GM23338 (cell line): ENCODE results near the gene ADORA1. TPM values are rescaled to one million over a fixed set of nuclear protein-coding genes. Genes with fewer than 3 reads are reported as not detected.

ENCODE experiments used
- ATAC-seq: fragments of 200-7000 bp; cut with Tn5 transposase; 3 replicates; pipeline ENCODE4 v1.9.1; 2020
- DNase-seq: peaks from one replicate; pipeline ENCODE4 v3.0.0-alpha.2; 2015; ENCODE audit warnings: low spot score
- H2AFZ ChIP-seq: fragments of 200-600 bp; sonication (generic); 2 replicates; pipeline ENCODE4 v1.8.0; 2016; ENCODE audit warnings: antibody characterized with exemption, mild to moderate bottlenecking, moderate library complexity
- H3F3A ChIP-seq: fragments of 200-600 bp; sonication (generic); replicated peaks from 2 replicates; pipeline ENCODE4 v1.8.0; 2017; ENCODE audit warnings: antibody characterized with exemption, mixed run types, low read depth
- H3K27ac ChIP-seq: fragments of 200-600 bp; sonication (generic); 2 replicates; pipeline ENCODE4 v1.6.1; 2016; ENCODE audit warnings: low read depth
- H3K27me3 ChIP-seq: fragments of 200-600 bp; sonication (generic); 2 replicates; pipeline ENCODE4 v1.8.0; 2016; ENCODE audit warnings: mild to moderate bottlenecking, mixed run types, moderate library complexity; ENCODE audit not compliant: insufficient read depth
- H3K36me3 ChIP-seq: fragments of 200-600 bp; sonication (generic); 2 replicates; pipeline ENCODE4 v1.8.0; 2016; ENCODE audit warnings: mild to moderate bottlenecking; ENCODE audit not compliant: insufficient read depth
- H3K4me1 ChIP-seq: fragments of 200-600 bp; sonication (generic); 2 replicates; pipeline ENCODE4 v1.8.0; 2016; ENCODE audit warnings: mild to moderate bottlenecking, moderate library complexity; ENCODE audit not compliant: insufficient read depth
- H3K4me2 ChIP-seq: fragments of 200-600 bp; sonication (generic); 2 replicates; pipeline ENCODE4 v1.7.1; 2017; ENCODE audit warnings: mixed run types
- H3K4me3 ChIP-seq: fragments of 200-600 bp; sonication (generic); 2 replicates; pipeline ENCODE4 v1.6.1; 2016; ENCODE audit warnings: mixed run types
- H3K79me2 ChIP-seq: fragments of 200-600 bp; sonication (generic); replicated peaks from 2 replicates; pipeline ENCODE4 v1.8.0; 2017; ENCODE audit warnings: mild to moderate bottlenecking; ENCODE audit not compliant: insufficient read depth
- H3K9me2 ChIP-seq: fragments of 200-600 bp; sonication (generic); 2 replicates; pipeline ENCODE4 v1.8.0; 2017; ENCODE audit not compliant: insufficient read depth
- H4K20me1 ChIP-seq: fragments of 200-600 bp; sonication (generic); replicated peaks from 2 replicates; pipeline ENCODE4 v1.8.0; 2017; ENCODE audit warnings: mild to moderate bottlenecking; ENCODE audit not compliant: insufficient read depth
- H3K27ac Mint-ChIP-seq: 2 replicates; pipeline ENCODE4 v1.8.0; 2020; ENCODE audit warnings: inconsistent platforms, mild to moderate bottlenecking, moderate library complexity, mixed read lengths
- H3K27me3 Mint-ChIP-seq: 3 replicates; pipeline ENCODE4 v1.8.0; 2022; ENCODE audit warnings: low read depth, mild to moderate bottlenecking, moderate library complexity, mixed read lengths, inconsistent platforms; ENCODE audit not compliant: insufficient read depth, poor library complexity
- H3K36me3 Mint-ChIP-seq: 3 replicates; pipeline ENCODE4 v1.8.0; 2021; ENCODE audit warnings: low read depth, mild to moderate bottlenecking, inconsistent platforms, moderate library complexity, mixed read lengths
- H3K4me1 Mint-ChIP-seq: 3 replicates; pipeline ENCODE4 v1.8.0; 2020; ENCODE audit warnings: mild to moderate bottlenecking, inconsistent platforms, mixed read lengths
- H3K4me3 Mint-ChIP-seq: 3 replicates; pipeline ENCODE4 v1.8.0; 2021; ENCODE audit warnings: moderate library complexity, mild to moderate bottlenecking, inconsistent platforms, mixed read lengths
- H3K9me3 Mint-ChIP-seq: 3 replicates; pipeline ENCODE4 v1.8.0; 2020; ENCODE audit warnings: moderate library complexity, mild to moderate bottlenecking, inconsistent platforms, mixed read lengths
- CREB1 ChIP-seq: fragments of 250-450 bp; sonication (Bioruptor Pico); IDR thresholded peaks from 2 replicates; pipeline ENCODE4 v1.5.0; 2020; ENCODE audit warnings: low read depth, mild to moderate bottlenecking, moderate library complexity
- EZH2phosphoT487 ChIP-seq: fragments of 200-600 bp; sonication (generic); IDR thresholded peaks from one replicate; pipeline ENCODE4 v1.8.1; 2018; ENCODE audit warnings: antibody characterized with exemption; ENCODE audit not compliant: unreplicated experiment
- JUNB ChIP-seq: IDR thresholded peaks from one replicate; pipeline ENCODE4 v1.6.1; 2016; ENCODE audit warnings: antibody characterized with exemption; ENCODE audit not compliant: unreplicated experiment
- NANOG ChIP-seq: IDR thresholded peaks from 2 replicates; pipeline ENCODE4 v1.6.1; 2016; ENCODE audit warnings: antibody characterized with exemption, borderline replicate concordance
- POLR2AphosphoS5 ChIP-seq: IDR thresholded peaks from 2 replicates; pipeline ENCODE4 v1.6.1; 2016; ENCODE audit warnings: antibody characterized with exemption, low read depth
- STAT1 ChIP-seq: IDR thresholded peaks from one replicate; pipeline ENCODE4 v1.6.1; 2016; ENCODE audit warnings: antibody characterized with exemption; ENCODE audit not compliant: unreplicated experiment
- ZNF114 ChIP-seq: fragments of 250-450 bp; sonication (Bioruptor Pico); IDR thresholded peaks from 2 replicates; pipeline ENCODE4 v1.5.0; 2020; ENCODE audit warnings: mild to moderate bottlenecking, moderate library complexity
- polyA plus RNA-seq: library from polyadenylated mRNA; unstranded; fragments of >200 nt; fragmentation: Nextera tagmentation; extraction: Ambion mirVana; gene quantifications from 2 replicates; pipeline ENCODE4 v1.2.1, GENCODE V29; 2016
- total RNA-seq: library from RNA; depleted of rRNA; stranded (reverse); fragments of >200 nt; shearing (Covaris generic); gene quantifications from 2 replicates; pipeline ENCODE4 v1.2.3, GENCODE V29; 2014
- TF ChIP-seq, protein P1 (sequence below): IDR thresholded peaks from 2 replicates; pipeline ENCODE4 v1.6.1; 2016; ENCODE audit warnings: antibody characterized with exemption
- TF ChIP-seq, protein P2 (sequence below): fragments of 250-450 bp; sonication (Bioruptor Pico); IDR thresholded peaks from 2 replicates; pipeline ENCODE4 v1.5.0; 2020; ENCODE audit warnings: mild to moderate bottlenecking, moderate library complexity
- TF ChIP-seq, protein P3 (sequence below), 2 experiments: fragments of 200-600 bp in 1 of 2; sonication (generic) in 1 of 2; conservative IDR thresholded peaks; 2 replicates each; pipeline versions ENCODE4 v1.5.1 to v1.6.1; 2016 to 2017; ENCODE audit warnings: antibody characterized with exemption in 2 of 2, low read depth in 2 of 2, mild to moderate bottlenecking in 2 of 2, moderate library complexity in 1 of 2

Gene ADORA1
- total and polyA plus RNA-seq, 2 experiments from 2014 or later: 0.63 to 1.8 TPM

GRCh38 chr1:203169770-203170520 is 42.4 kb downstream of the ADORA1 start (continued):
- TF ChIP-seq EZH2phosphoT487: no peak
- TF ChIP-seq CREB1 (CRISPR knock-in tag): no peak
- TF ChIP-seq JUNB: no peak
- TF ChIP-seq, protein P1, sequence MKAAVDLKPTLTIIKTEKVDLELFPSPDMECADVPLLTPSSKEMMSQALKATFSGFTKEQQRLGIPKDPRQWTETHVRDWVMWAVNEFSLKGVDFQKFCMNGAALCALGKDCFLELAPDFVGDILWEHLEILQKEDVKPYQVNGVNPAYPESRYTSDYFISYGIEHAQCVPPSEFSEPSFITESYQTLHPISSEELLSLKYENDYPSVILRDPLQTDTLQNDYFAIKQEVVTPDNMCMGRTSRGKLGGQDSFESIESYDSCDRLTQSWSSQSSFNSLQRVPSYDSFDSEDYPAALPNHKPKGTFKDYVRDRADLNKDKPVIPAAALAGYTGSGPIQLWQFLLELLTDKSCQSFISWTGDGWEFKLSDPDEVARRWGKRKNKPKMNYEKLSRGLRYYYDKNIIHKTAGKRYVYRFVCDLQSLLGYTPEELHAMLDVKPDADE: no peak

DNA sequence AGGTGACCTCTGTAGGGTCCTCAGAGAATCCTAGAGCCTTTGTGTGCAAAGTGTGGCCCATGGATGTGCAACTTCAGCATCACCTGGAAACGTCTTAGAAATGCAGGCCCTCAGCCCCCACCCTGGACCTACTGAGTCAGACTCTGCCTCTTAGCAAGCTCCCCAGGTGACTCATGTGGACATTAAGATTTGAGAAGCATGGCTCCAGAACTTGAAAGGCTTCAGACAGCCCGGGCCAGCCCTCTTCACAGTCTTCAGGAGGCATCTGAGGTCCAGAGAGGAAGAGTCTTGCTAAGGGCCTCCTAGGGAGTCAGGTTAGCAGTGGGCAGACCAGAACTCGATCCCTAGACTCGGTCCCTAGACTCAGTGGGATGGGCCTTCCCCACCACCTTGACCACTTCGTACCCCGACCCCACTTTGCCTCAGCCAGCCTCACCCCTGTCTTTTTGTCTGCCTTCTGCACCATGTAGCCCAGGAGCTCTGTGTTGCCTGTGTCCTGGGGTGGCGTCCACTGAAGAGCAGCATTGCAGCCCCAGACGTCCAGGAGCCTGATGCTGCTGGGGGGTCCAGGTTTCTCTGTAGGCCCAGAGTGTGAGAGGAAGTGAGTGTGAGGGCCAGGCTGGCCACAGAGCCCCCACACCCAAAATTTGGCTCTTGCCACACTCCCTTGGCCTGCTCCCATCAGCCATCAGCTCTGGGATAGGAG is 43.3 kb downstream of the ADORA1 start:
- H2AFZ ChIP-seq: no peak overlapping the region
- ATAC-seq (no peak), DNase-seq (no peak)
- no peaks in the 10 kb centered on the region for H3F3A ChIP-seq
- no peaks in the 10 kb centered on the region for H3K9me3 Mint-ChIP-seq
- H3K36me3 Mint-ChIP-seq: no peaks in the 10 kb centered on the region
- no peak overlapping the region for H3K4me3 ChIP-seq
- H3K9me2 ChIP-seq: no peaks in the 10 kb centered on the region
- H3K27ac Mint-ChIP-seq: no peak overlapping the region
- no peaks in the 10 kb centered on the region for H4K20me1 ChIP-seq
- H3K27me3 ChIP-seq: no peaks in the 10 kb centered on the region
- H3K27ac ChIP-seq: no peak overlapping the region
- H3K36me3 ChIP-seq: no peaks in the 10 kb centered on the region
- no peak overlapping the region for H3K4me3 Mint-ChIP-seq
- H3K4me2 ChIP-seq: no peak overlapping the region
- no peaks in the 10 kb centered on the region; the same call in 1 of the 2 replicates for H3K4me1 ChIP-seq
- no peaks in the 10 kb centered on the region for H3K79me2 ChIP-seq
- peaks cover 2% of the 10 kb centered on the region; the same call in 1 of the 3 replicates for H3K4me1 Mint-ChIP-seq
- peaks cover 13% of the 10 kb centered on the region for H3K27me3 Mint-ChIP-seq
- no peak for TF ChIP-seq NANOG
- no peak for TF ChIP-seq JUNB
- TF ChIP-seq ZNF114 (CRISPR knock-in tag): no peak
- TF ChIP-seq STAT1: no peak
- no peak for TF ChIP-seq POLR2AphosphoS5
- no peak for TF ChIP-seq EZH2phosphoT487
- TF ChIP-seq, protein P1: no peak
- TF ChIP-seq, protein P2, sequence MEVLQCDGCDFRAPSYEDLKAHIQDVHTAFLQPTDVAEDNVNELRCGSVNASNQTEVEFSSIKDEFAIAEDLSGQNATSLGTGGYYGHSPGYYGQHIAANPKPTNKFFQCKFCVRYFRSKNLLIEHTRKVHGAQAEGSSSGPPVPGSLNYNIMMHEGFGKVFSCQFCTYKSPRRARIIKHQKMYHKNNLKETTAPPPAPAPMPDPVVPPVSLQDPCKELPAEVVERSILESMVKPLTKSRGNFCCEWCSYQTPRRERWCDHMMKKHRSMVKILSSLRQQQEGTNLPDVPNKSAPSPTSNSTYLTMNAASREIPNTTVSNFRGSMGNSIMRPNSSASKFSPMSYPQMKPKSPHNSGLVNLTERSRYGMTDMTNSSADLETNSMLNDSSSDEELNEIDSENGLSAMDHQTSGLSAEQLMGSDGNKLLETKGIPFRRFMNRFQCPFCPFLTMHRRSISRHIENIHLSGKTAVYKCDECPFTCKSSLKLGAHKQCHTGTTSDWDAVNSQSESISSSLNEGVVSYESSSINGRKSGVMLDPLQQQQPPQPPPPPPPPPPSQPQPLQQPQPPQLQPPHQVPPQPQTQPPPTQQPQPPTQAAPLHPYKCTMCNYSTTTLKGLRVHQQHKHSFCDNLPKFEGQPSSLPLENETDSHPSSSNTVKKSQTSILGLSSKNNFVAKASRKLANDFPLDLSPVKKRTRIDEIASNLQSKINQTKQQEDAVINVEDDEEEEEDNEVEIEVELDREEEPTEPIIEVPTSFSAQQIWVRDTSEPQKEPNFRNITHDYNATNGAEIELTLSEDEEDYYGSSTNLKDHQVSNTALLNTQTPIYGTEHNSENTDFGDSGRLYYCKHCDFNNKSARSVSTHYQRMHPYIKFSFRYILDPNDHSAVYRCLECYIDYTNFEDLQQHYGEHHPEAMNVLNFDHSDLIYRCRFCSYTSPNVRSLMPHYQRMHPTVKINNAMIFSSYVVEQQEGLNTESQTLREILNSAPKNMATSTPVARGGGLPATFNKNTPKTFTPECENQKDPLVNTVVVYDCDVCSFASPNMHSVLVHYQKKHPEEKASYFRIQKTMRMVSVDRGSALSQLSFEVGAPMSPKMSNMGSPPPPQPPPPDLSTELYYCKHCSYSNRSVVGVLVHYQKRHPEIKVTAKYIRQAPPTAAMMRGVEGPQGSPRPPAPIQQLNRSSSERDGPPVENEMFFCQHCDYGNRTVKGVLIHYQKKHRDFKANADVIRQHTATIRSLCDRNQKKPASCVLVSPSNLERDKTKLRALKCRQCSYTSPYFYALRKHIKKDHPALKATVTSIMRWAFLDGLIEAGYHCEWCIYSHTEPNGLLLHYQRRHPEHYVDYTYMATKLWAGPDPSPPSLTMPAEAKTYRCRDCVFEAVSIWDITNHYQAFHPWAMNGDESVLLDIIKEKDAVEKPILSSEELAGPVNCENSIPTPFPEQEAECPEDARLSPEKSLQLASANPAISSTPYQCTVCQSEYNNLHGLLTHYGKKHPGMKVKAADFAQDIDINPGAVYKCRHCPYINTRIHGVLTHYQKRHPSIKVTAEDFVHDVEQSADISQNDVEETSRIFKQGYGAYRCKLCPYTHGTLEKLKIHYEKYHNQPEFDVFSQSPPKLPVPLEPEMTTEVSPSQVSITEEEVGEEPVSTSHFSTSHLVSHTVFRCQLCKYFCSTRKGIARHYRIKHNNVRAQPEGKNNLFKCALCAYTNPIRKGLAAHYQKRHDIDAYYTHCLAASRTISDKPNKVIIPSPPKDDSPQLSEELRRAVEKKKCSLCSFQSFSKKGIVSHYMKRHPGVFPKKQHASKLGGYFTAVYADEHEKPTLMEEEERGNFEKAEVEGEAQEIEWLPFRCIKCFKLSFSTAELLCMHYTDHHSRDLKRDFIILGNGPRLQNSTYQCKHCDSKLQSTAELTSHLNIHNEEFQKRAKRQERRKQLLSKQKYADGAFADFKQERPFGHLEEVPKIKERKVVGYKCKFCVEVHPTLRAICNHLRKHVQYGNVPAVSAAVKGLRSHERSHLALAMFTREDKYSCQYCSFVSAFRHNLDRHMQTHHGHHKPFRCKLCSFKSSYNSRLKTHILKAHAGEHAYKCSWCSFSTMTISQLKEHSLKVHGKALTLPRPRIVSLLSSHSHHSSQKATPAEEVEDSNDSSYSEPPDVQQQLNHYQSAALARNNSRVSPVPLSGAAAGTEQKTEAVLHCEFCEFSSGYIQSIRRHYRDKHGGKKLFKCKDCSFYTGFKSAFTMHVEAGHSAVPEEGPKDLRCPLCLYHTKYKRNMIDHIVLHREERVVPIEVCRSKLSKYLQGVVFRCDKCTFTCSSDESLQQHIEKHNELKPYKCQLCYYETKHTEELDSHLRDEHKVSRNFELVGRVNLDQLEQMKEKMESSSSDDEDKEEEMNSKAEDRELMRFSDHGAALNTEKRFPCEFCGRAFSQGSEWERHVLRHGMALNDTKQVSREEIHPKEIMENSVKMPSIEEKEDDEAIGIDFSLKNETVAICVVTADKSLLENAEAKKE (CRISPR knock-in tag): no peak
- TF ChIP-seq, protein P3, sequence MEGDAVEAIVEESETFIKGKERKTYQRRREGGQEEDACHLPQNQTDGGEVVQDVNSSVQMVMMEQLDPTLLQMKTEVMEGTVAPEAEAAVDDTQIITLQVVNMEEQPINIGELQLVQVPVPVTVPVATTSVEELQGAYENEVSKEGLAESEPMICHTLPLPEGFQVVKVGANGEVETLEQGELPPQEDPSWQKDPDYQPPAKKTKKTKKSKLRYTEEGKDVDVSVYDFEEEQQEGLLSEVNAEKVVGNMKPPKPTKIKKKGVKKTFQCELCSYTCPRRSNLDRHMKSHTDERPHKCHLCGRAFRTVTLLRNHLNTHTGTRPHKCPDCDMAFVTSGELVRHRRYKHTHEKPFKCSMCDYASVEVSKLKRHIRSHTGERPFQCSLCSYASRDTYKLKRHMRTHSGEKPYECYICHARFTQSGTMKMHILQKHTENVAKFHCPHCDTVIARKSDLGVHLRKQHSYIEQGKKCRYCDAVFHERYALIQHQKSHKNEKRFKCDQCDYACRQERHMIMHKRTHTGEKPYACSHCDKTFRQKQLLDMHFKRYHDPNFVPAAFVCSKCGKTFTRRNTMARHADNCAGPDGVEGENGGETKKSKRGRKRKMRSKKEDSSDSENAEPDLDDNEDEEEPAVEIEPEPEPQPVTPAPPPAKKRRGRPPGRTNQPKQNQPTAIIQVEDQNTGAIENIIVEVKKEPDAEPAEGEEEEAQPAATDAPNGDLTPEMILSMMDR (conservative IDR thresholded peaks at IDR 0.05; ENCODE audit: low read depth in 2 of 2): no peak
